Measurements from ENCODE around the gene U2AF2.

The U2AF2 gene

GRCh38 chr19:55680339-55681130 is 25.7 kb downstream of the U2AF2 start:
- Histone ChIP-seq H3K9me3 (no peaks in the 10 kb centered on the region), H3K27me3 (no peaks in the 10 kb centered on the region), H3K4me3 (ENCODE audit: low read depth in 1 of 2, low read length in 1 of 2) (no peak overlapping the region), H3K27ac (no peak overlapping the region), H3K4me1 (ENCODE audit: control insufficient read depth in 1 of 2, insufficient read depth in 1 of 2, low read depth in 1 of 2, low read length in 1 of 2) (peaks cover 27 to 29% of the 10 kb centered on the region in 2 experiments), H3K36me3 (peaks cover 78% of the 10 kb centered on the region)
- TF ChIP-seq CTCF (IDR thresholded peaks at IDR 0.05) = no peak

GRCh38 chr19:55681131-55682092 is 26.6 kb downstream of the U2AF2 start:
- H3K27ac ChIP-seq = no peak overlapping the region
- H3K4me1 ChIP-seq (ENCODE audit: control insufficient read depth in 1 of 2, insufficient read depth in 1 of 2, low read depth in 1 of 2, low read length in 1 of 2) = peaks cover 18 to 20% of the 10 kb centered on the region in 2 experiments
- H3K9me3 ChIP-seq = no peaks in the 10 kb centered on the region
- H3K36me3 ChIP-seq = peaks cover 86% of the 10 kb centered on the region
- no peak for TF ChIP-seq CTCF (IDR thresholded peaks at IDR 0.05)
- no peaks in the 10 kb centered on the region for H3K27me3 ChIP-seq
- no peak overlapping the region for H3K4me3 ChIP-seq (ENCODE audit: low read depth in 1 of 2, low read length in 1 of 2)

GRCh38 chr19:55683449-55684261 is 28.8 kb downstream of the U2AF2 start:
- H3K27ac ChIP-seq = no peak overlapping the region
- no peaks in the 10 kb centered on the region for H3K4me1 ChIP-seq (ENCODE audit: control insufficient read depth in 1 of 2, insufficient read depth in 1 of 2, low read depth in 1 of 2, low read length in 1 of 2)
- no peak for TF ChIP-seq CTCF (IDR thresholded peaks at IDR 0.05)
- no peaks in the 10 kb centered on the region for H3K9me3 ChIP-seq
- no peak overlapping the region for H3K4me3 ChIP-seq (ENCODE audit: low read depth in 1 of 2, low read length in 1 of 2)
- peaks cover 98% of the 10 kb centered on the region for H3K36me3 ChIP-seq
- no peaks in the 10 kb centered on the region for H3K27me3 ChIP-seq

GRCh38 chr19:55684946-55685681 is 30.3 kb downstream of the U2AF2 start:
- H3K36me3 ChIP-seq = peaks cover 98% of the 10 kb centered on the region
- H3K27me3 ChIP-seq = no peaks in the 10 kb centered on the region
- H3K9me3 ChIP-seq = no peaks in the 10 kb centered on the region
- no peak for TF ChIP-seq CTCF (IDR thresholded peaks at IDR 0.05)
- no peak overlapping the region for H3K27ac ChIP-seq
- no peaks in the 10 kb centered on the region for H3K4me1 ChIP-seq (ENCODE audit: control insufficient read depth in 1 of 2, insufficient read depth in 1 of 2, low read depth in 1 of 2, low read length in 1 of 2)
- no peak overlapping the region for H3K4me3 ChIP-seq (ENCODE audit: low read depth in 1 of 2, low read length in 1 of 2)

Data from neutrophil (primary cell).